A549 (cell line): ENCODE data around the gene RBBP4. TPM values are rescaled to one million over a fixed set of nuclear protein-coding genes. Genes with fewer than 3 reads are reported as not detected.

Experiments used
- ATAC-seq, 2 experiments: fragments of 200-7000 bp in 1 of 2; fragments of >200 bp in 1 of 2; cut with Nextera tagmentation in 1 of 2; cut with Tn5 transposase in 1 of 2; 3 replicates each; pipeline versions ENCODE4 v1.8.0 to v1.9.1; 2018 to 2020; ENCODE audit warnings: mild to moderate bottlenecking in 1 of 2, moderate library complexity in 1 of 2
- CTCF ChIA-PET: fragments of 300-600 bp; sonication (Branson Sonifier 250); formaldehyde crosslinking; extraction: SDS; loops from one replicate; lab custom pipeline; 2021; ENCODE audit warnings: antibody characterized with exemption, inconsistent platforms; lab: Yijun Ruan, JAX
- POLR2A ChIA-PET: fragments of 350-600 bp; formaldehyde crosslinking; extraction: SDS; loops from one replicate; lab custom pipeline; 2021; ENCODE audit warnings: antibody characterized with exemption, inconsistent platforms; lab: Yijun Ruan, JAX
- DNase-seq, 2 experiments: peaks; one replicate each; pipeline versions ENCODE4 v3.0.0 to v3.0.0-alpha.2; 2011 to 2016; ENCODE audit warnings: low read depth in 1 of 2, low spot score in 1 of 2
- FAIRE-seq: peaks from 2 replicates; lab custom pipeline; 2011; peaks lifted over from hg19 to GRCh38; lab: Jason Lieb, UNC
- H3K27ac ChIP-seq, 2 experiments: fragments of >200 bp; sonication (Bioruptor Twin); formaldehyde crosslinking; 3 replicates each; pipeline ENCODE4 v1.5.1; 2016 to 2017
- H3K4me1 ChIP-seq: fragments of >200 bp; sonication (Bioruptor Twin); formaldehyde crosslinking; 3 replicates; pipeline ENCODE4 v1.6.1; 2016
- H3K4me2 ChIP-seq: fragments of >200 bp; sonication (Bioruptor Twin); formaldehyde crosslinking; 3 replicates; pipeline ENCODE4 v1.6.1; 2016
- H3K4me3 ChIP-seq: fragments of >200 bp; sonication (Bioruptor Twin); formaldehyde crosslinking; 3 replicates; pipeline ENCODE4 v1.5.1; 2016
- H3K9me3 ChIP-seq: fragments of >200 bp; sonication (Bioruptor Twin); formaldehyde crosslinking; 3 replicates; pipeline ENCODE4 v1.6.1; 2016
- CEBPB ChIP-seq, 2 experiments: fragments of >200 bp in 1 of 2; sonication (Bioruptor Twin) in 1 of 2; formaldehyde crosslinking in 1 of 2; IDR thresholded peaks; 2 replicates each; pipeline ENCODE4 v1.6.1; 2012 to 2016
- FOSB ChIP-seq: fragments of 250-450 bp; sonication (Bioruptor Pico); IDR thresholded peaks from 2 replicates; pipeline ENCODE4 v1.5.0; 2020; ENCODE audit warnings: mild to moderate bottlenecking, moderate library complexity
- HDAC2 ChIP-seq: fragments of 200-600 bp; sonication (generic); IDR thresholded peaks from 2 replicates; pipeline ENCODE4 v1.6.1; 2016
- HMGXB4 ChIP-seq: fragments of 250-450 bp; sonication (Bioruptor Pico); IDR thresholded peaks from 2 replicates; pipeline ENCODE4 v1.5.0; 2021; ENCODE audit warnings: mild to moderate bottlenecking, moderate library complexity, borderline replicate concordance
- JUN ChIP-seq, 2 experiments: fragments of >200 bp; sonication (Bioruptor Twin); formaldehyde crosslinking; IDR thresholded peaks; 2 replicates in 1 of 2; 3 replicates in 1 of 2; pipeline ENCODE4 v1.6.1; 2016 to 2017
- MAZ ChIP-seq: fragments of 150-350 bp; IDR thresholded peaks from 2 replicates; pipeline ENCODE4 v1.6.1; 2014; ENCODE audit warnings: antibody characterized with exemption, low read depth, low read length, borderline replicate concordance
- NR3C1 ChIP-seq: fragments of >200 bp; sonication (Bioruptor Twin); formaldehyde crosslinking; IDR thresholded peaks from 3 replicates; pipeline ENCODE4 v1.6.1; 2017
- POLR2A ChIP-seq: IDR thresholded peaks from 2 replicates; pipeline ENCODE4 v1.6.1; 2012; ENCODE audit warnings: mild to moderate bottlenecking, low read length
- POLR2AphosphoS2 ChIP-seq: conservative IDR thresholded peaks from 2 replicates; pipeline ENCODE4 v1.6.1; 2012; ENCODE audit warnings: low read length, improper control_type of control experiment, inconsistent platforms
- RARB ChIP-seq: fragments of 250-450 bp; sonication (Bioruptor Pico); IDR thresholded peaks from 2 replicates; pipeline ENCODE4 v1.8.0; 2021; ENCODE audit warnings: mild to moderate bottlenecking, moderate library complexity
- REST ChIP-seq: fragments of 200-600 bp; sonication (generic); IDR thresholded peaks from 2 replicates; pipeline ENCODE4 v1.6.1; 2016; ENCODE audit warnings: antibody characterized with exemption, mild to moderate bottlenecking, moderate library complexity
- RFX5 ChIP-seq: fragments of 450-650 bp; IDR thresholded peaks from 2 replicates; pipeline ENCODE4 v1.7.1; 2014; ENCODE audit warnings: antibody characterized with exemption, mild to moderate bottlenecking, moderate library complexity
- RNF2 ChIP-seq: fragments of 200-600 bp; sonication (generic); IDR thresholded peaks from 2 replicates; pipeline ENCODE4 v1.6.1; 2016; ENCODE audit warnings: low read depth, mild to moderate bottlenecking, antibody characterized with exemption, moderate library complexity, borderline replicate concordance
- WGBS: methylation state at CpG from one replicate; pipeline ENCODE4 v1.1.6; 2017; ENCODE audit errors: missing lambda C conversion rate; 5-methylcytosine and 5-hydroxymethylcytosine counted together
- polyA plus RNA-seq, 4 experiments: library from polyadenylated mRNA; depleted of rRNA in 3 of 4; stranded (reverse); fragments of >200 nt; fragmentation: RNase III in 1 of 4; extraction: RNeasy Plus Mini Kit Qiagen cat#74134 plus additional on column Dnase treatment in 1 of 4; gene quantifications; 2 replicates in 3 of 4; 3 replicates in 1 of 4; pipeline ENCODE4 v1.2.3, GENCODE V29; 2011 to 2017
- TF ChIP-seq, protein P1 (sequence below): fragments of >200 bp; sonication (Bioruptor Twin); formaldehyde crosslinking; IDR thresholded peaks from 3 replicates; pipeline ENCODE4 v1.5.1; 2016
- TF ChIP-seq, protein P2 (sequence below): fragments of >200 bp; sonication (Bioruptor Twin); formaldehyde crosslinking; IDR thresholded peaks from 2 replicates; pipeline ENCODE4 v1.6.1; 2016
- TF ChIP-seq, protein P3 (sequence below): fragments of >200 bp; sonication (Bioruptor Twin); formaldehyde crosslinking; IDR thresholded peaks from 3 replicates; pipeline ENCODE4 v1.6.1; 2016

RBBP4 gene
- polyA plus RNA-seq, 2 of the 4 experiments (the other 2 are of a cell fraction) = 107 to 137 TPM

DNA sequence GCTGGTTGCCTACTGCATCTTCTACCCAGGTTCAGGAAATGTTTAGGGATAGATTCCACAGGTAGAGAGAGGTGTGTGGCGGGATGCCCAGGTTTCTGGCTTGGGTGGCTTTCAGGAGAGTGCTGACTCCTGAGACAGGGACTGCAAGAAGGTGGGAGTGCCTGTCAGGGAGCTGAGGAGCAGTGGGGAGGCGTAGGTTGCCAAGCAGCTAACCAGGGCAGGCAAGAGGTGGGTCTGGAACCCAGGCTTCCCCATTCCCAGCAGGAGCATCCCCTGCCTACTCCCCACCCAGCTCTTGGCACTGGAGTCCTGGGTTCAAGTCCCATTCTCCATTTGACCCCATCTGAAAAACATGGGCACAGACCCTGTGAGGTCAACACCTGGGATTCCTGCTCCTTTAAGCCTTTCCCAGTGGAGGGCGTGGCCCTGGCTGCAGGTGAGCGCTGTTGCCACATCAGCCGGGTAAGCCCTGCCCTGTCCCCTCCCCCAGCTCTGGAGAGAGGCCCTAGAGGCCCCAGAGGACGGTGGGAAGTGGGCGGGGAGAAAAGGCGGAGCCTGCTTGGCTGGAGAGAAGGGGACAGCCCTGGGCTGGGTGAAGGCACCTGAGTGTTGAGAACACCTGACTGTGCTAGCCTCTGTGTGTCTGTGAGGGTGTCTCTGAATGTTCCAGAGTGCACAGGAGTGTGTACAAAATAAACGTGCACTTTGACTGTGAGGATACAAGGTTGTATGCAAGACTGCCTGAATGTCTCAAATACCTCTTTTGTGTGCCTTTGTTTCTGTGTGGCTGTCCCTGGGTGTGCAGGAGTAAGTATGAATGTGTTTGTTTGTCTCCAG, 65.5 kb downstream of the RBBP4 start:
- peak; percentile 65 to 68 for DNase-seq
- Histone ChIP-seq H3K4me3 (0 out of 3 replicates have a peak overlapping the region, but pooled peaks have one; percentile 17), H3K9me3 (no peaks in the 10 kb centered on the region), H3K4me1 (peaks cover 30% of the 10 kb centered on the region), H3K27ac (peak overlapping the region; percentile 70 to 87), H3K4me2 (peak overlapping the region; percentile 73)
- peak; percentile 81 to 83 for ATAC-seq
- WGBS = 38% methylated on average over 4 of the region's 9 CpGs
- CTCF ChIA-PET = interaction anchor here (1.0 to 3.5 kb wide), 5 partner anchors 10 to 57 kb away, joined by 3 to 25 read pairs (median 5); no protein-coding TSS in a partner anchor
- TF ChIP-seq RNF2 (no peak), POLR2A (0 out of 2 replicates have a peak, but pooled peaks have one; percentile 16), CEBPB (IDR thresholded peaks at IDR 0.05) (peak; percentile 19 to 66; a peak in 3 of 4 replicates), REST (no peak), POLR2AphosphoS2 (no peak), NR3C1 (no peak), JUN (IDR thresholded peaks at IDR 0.05) (no peak), RFX5 (no peak), HMGXB4 (CRISPR knock-in tag) (no peak), FOSB (CRISPR knock-in tag) (no peak), RARB (no peak), MAZ (no peak), HDAC2 (no peak)
- TF ChIP-seq, protein P1, sequence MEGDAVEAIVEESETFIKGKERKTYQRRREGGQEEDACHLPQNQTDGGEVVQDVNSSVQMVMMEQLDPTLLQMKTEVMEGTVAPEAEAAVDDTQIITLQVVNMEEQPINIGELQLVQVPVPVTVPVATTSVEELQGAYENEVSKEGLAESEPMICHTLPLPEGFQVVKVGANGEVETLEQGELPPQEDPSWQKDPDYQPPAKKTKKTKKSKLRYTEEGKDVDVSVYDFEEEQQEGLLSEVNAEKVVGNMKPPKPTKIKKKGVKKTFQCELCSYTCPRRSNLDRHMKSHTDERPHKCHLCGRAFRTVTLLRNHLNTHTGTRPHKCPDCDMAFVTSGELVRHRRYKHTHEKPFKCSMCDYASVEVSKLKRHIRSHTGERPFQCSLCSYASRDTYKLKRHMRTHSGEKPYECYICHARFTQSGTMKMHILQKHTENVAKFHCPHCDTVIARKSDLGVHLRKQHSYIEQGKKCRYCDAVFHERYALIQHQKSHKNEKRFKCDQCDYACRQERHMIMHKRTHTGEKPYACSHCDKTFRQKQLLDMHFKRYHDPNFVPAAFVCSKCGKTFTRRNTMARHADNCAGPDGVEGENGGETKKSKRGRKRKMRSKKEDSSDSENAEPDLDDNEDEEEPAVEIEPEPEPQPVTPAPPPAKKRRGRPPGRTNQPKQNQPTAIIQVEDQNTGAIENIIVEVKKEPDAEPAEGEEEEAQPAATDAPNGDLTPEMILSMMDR = no peak
- TF ChIP-seq, protein P2, sequence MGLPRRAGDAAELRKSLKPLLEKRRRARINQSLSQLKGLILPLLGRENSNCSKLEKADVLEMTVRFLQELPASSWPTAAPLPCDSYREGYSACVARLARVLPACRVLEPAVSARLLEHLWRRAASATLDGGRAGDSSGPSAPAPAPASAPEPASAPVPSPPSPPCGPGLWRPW = no peak
- TF ChIP-seq, protein P3, sequence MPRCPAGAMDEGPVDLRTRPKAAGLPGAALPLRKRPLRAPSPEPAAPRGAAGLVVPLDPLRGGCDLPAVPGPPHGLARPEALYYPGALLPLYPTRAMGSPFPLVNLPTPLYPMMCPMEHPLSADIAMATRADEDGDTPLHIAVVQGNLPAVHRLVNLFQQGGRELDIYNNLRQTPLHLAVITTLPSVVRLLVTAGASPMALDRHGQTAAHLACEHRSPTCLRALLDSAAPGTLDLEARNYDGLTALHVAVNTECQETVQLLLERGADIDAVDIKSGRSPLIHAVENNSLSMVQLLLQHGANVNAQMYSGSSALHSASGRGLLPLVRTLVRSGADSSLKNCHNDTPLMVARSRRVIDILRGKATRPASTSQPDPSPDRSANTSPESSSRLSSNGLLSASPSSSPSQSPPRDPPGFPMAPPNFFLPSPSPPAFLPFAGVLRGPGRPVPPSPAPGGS = no peak
- POLR2A ChIA-PET = interaction anchor here (1.1 kb wide), 1 partner anchor 196 kb away, joined by 3 read pairs; no protein-coding TSS in a partner anchor
- FAIRE-seq = no peak
